ENCODE measurements around the gene NFYB. TPM values are rescaled to one million over a fixed set of nuclear protein-coding genes. Genes with fewer than 3 reads are reported as not detected.
A peak's percentile ranks its signal among the peaks of the same experiment; 100 is the strongest.

Gene NFYB
- total and polyA plus RNA-seq, 9 of the 15 experiments (the other 6 are each of a cell fraction or from before 2014, with no cell fraction given) = 14.5 to 51.5 (median 32.3) TPM

- TF ChIP-seq ILK (tag; IDR thresholded peaks at IDR 0.05; ENCODE audit: borderline replicate concordance, low read depth) (no peak), TCFL5 (CRISPR knock-in tag; conservative IDR thresholded peaks at IDR 0.05) (no peak), ZNF24 (IDR thresholded peaks at IDR 0.05) (no peak), BDP1 (IDR thresholded peaks at IDR 0.05; ENCODE audit: insufficient read depth, insufficient read length) (no peak), ZNF668 (CRISPR knock-in tag; IDR thresholded peaks at IDR 0.05) (no peak), ZNF707 (CRISPR knock-in tag; conservative IDR thresholded peaks at IDR 0.05) (no peak), ZBTB7A (IDR thresholded peaks at IDR 0.05; ENCODE audit: borderline replicate concordance, control insufficient read depth, low read depth, low read length) (no peak), MAZ (CRISPR knock-in tag; conservative IDR thresholded peaks at IDR 0.05 in 1 of 2, IDR thresholded peaks at IDR 0.05 in 1 of 2) (no peak), ZNF584 (CRISPR knock-in tag; IDR thresholded peaks at IDR 0.05; ENCODE audit: low read depth) (no peak), SMARCA4 (IDR thresholded peaks at IDR 0.05) (0 out of 2 replicates have a peak, but pooled peaks have one; percentile 39), MXI1 (IDR thresholded peaks at IDR 0.05; ENCODE audit: low read depth, low read length) (no peak), ZNF609 (CRISPR knock-in tag; IDR thresholded peaks at IDR 0.05; ENCODE audit: borderline replicate concordance) (no peak), PKNOX1 (IDR thresholded peaks at IDR 0.05) (peak; percentile 82), NRF1 (conservative IDR thresholded peaks at IDR 0.05 in 1 of 2, IDR thresholded peaks at IDR 0.05 in 1 of 2) (no peak)
- TF ChIP-seq, protein P1, sequence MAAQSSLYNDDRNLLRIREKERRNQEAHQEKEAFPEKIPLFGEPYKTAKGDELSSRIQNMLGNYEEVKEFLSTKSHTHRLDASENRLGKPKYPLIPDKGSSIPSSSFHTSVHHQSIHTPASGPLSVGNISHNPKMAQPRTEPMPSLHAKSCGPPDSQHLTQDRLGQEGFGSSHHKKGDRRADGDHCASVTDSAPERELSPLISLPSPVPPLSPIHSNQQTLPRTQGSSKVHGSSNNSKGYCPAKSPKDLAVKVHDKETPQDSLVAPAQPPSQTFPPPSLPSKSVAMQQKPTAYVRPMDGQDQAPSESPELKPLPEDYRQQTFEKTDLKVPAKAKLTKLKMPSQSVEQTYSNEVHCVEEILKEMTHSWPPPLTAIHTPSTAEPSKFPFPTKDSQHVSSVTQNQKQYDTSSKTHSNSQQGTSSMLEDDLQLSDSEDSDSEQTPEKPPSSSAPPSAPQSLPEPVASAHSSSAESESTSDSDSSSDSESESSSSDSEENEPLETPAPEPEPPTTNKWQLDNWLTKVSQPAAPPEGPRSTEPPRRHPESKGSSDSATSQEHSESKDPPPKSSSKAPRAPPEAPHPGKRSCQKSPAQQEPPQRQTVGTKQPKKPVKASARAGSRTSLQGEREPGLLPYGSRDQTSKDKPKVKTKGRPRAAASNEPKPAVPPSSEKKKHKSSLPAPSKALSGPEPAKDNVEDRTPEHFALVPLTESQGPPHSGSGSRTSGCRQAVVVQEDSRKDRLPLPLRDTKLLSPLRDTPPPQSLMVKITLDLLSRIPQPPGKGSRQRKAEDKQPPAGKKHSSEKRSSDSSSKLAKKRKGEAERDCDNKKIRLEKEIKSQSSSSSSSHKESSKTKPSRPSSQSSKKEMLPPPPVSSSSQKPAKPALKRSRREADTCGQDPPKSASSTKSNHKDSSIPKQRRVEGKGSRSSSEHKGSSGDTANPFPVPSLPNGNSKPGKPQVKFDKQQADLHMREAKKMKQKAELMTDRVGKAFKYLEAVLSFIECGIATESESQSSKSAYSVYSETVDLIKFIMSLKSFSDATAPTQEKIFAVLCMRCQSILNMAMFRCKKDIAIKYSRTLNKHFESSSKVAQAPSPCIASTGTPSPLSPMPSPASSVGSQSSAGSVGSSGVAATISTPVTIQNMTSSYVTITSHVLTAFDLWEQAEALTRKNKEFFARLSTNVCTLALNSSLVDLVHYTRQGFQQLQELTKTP (IDR thresholded peaks at IDR 0.05; ENCODE audit: low read depth in 1 of 2, partially characterized antibody in 2 of 2) = no peak
- TF ChIP-seq, protein P2, sequence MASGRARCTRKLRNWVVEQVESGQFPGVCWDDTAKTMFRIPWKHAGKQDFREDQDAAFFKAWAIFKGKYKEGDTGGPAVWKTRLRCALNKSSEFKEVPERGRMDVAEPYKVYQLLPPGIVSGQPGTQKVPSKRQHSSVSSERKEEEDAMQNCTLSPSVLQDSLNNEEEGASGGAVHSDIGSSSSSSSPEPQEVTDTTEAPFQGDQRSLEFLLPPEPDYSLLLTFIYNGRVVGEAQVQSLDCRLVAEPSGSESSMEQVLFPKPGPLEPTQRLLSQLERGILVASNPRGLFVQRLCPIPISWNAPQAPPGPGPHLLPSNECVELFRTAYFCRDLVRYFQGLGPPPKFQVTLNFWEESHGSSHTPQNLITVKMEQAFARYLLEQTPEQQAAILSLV (tag; IDR thresholded peaks at IDR 0.05) = no peak
Observed at GRCh38 chr12:104106965-104107364, 31.0 kb downstream of the NFYB start (continued).

Data from K562 (cell line).